GM23248 (cell line): ENCODE data around the gene ALK.

Source experiments
- EZH2 ChIP-seq: fragments of 200-600 bp; sonication (generic); IDR thresholded peaks from 2 replicates; pipeline ENCODE4 v1.6.1; 2018; ENCODE audit warnings: antibody characterized with exemption, mild to moderate bottlenecking; ENCODE audit not compliant: insufficient read depth, poor library complexity, severe bottlenecking
- EZH2phosphoT487 ChIP-seq: fragments of 200-600 bp; sonication (generic); IDR thresholded peaks from 2 replicates; pipeline ENCODE4 v1.6.1; 2018; ENCODE audit warnings: antibody characterized with exemption, moderate library complexity, mild to moderate bottlenecking, low read depth; ENCODE audit not compliant: insufficient read depth

GRCh38 chr2:29612568-29612967 is 308.8 kb downstream of the ALK start:
- TF ChIP-seq EZH2phosphoT487, result no peak
- no peak for TF ChIP-seq EZH2
